Osteoblast (primary cell): Measurements from ENCODE around the gene RIPK3. TPM values are rescaled to one million over a fixed set of nuclear protein-coding genes. Genes with fewer than 3 reads are reported as not detected.

Experiments used
- DNase-seq: peaks from one replicate; pipeline ENCODE4 v3.0.0; 2011; ENCODE audit warnings: low spot score, mixed read lengths; ENCODE audit not compliant: insufficient read length; ENCODE audit errors: missing footprints
- H2AFZ ChIP-seq: 2 replicates; pipeline ENCODE4 v1.6.0; 2011; ENCODE audit warnings: mild to moderate bottlenecking, low read length
- H3K27ac ChIP-seq: 2 replicates; pipeline ENCODE4 v1.5.1; 2011; ENCODE audit warnings: mild to moderate bottlenecking, low read depth, low read length, moderate library complexity
- H3K27me3 ChIP-seq: 2 replicates; pipeline ENCODE4 v1.6.0; 2012; ENCODE audit warnings: mild to moderate bottlenecking, control low read depth, inconsistent platforms, low read length, moderate library complexity; ENCODE audit not compliant: insufficient read depth
- H3K36me3 ChIP-seq: 2 replicates; pipeline ENCODE4 v1.5.1; 2011; ENCODE audit warnings: mild to moderate bottlenecking, low read length, control low read depth, moderate library complexity; ENCODE audit not compliant: insufficient read depth
- H3K4me1 ChIP-seq: 2 replicates; pipeline ENCODE4 v1.5.1; 2011; ENCODE audit warnings: mild to moderate bottlenecking, low read length, control low read depth, moderate library complexity; ENCODE audit not compliant: insufficient read depth
- H3K4me2 ChIP-seq: 2 replicates; pipeline ENCODE4 v1.6.0; 2011; ENCODE audit warnings: mild to moderate bottlenecking, low read length; ENCODE audit not compliant: insufficient read depth
- H3K4me3 ChIP-seq: fragments of 200-600 bp; sonication (generic); 3 replicates; pipeline ENCODE4 v1.5.1; 2012; ENCODE audit warnings: mild to moderate bottlenecking, low read length, inconsistent platforms; ENCODE audit not compliant: insufficient read depth
- H3K79me2 ChIP-seq: 2 replicates; pipeline ENCODE4 v1.6.0; 2012; ENCODE audit warnings: mild to moderate bottlenecking, low read length, control low read depth, inconsistent platforms; ENCODE audit not compliant: insufficient read depth
- H3K9me3 ChIP-seq: 2 replicates; pipeline ENCODE4 v1.5.1; 2011; ENCODE audit warnings: low read depth, low read length, control low read depth
- H4K20me1 ChIP-seq: 2 replicates; pipeline ENCODE4 v1.6.0; 2012; ENCODE audit warnings: mild to moderate bottlenecking, low read length, control low read depth; ENCODE audit not compliant: insufficient read depth
- CTCF ChIP-seq: IDR thresholded peaks from 2 replicates; pipeline ENCODE4 v1.5.1; 2011; ENCODE audit warnings: mild to moderate bottlenecking, low read depth, low read length, moderate library complexity; ENCODE audit errors: extremely low read depth
- total RNA-seq: library from RNA; depleted of rRNA; stranded (reverse); fragments of >200 nt; gene quantifications from 2 replicates; pipeline ENCODE4 v1.2.3, GENCODE V29; 2012

Gene RIPK3
- total RNA-seq, 1 donor, result 11.9 TPM

- no peak for TF ChIP-seq CTCF
- Histone ChIP-seq H3K4me1 (peaks cover 8% of the 10 kb centered on the region), H3K4me2 (no peak overlapping the region), H3K9me3 (no peaks in the 10 kb centered on the region), H3K79me2 (no peaks in the 10 kb centered on the region), H3K27me3 (peaks cover 7% of the 10 kb centered on the region), H2AFZ (no peak overlapping the region), H3K4me3 (no peak overlapping the region), H3K27ac (no peak overlapping the region), H4K20me1 (peaks cover 4% of the 10 kb centered on the region), H3K36me3 (peaks cover 11% of the 10 kb centered on the region)
- DNase-seq, result no peak
Measured at GRCh38 chr14:24321212-24321975, 18.4 kb downstream of the RIPK3 start.

DNA sequence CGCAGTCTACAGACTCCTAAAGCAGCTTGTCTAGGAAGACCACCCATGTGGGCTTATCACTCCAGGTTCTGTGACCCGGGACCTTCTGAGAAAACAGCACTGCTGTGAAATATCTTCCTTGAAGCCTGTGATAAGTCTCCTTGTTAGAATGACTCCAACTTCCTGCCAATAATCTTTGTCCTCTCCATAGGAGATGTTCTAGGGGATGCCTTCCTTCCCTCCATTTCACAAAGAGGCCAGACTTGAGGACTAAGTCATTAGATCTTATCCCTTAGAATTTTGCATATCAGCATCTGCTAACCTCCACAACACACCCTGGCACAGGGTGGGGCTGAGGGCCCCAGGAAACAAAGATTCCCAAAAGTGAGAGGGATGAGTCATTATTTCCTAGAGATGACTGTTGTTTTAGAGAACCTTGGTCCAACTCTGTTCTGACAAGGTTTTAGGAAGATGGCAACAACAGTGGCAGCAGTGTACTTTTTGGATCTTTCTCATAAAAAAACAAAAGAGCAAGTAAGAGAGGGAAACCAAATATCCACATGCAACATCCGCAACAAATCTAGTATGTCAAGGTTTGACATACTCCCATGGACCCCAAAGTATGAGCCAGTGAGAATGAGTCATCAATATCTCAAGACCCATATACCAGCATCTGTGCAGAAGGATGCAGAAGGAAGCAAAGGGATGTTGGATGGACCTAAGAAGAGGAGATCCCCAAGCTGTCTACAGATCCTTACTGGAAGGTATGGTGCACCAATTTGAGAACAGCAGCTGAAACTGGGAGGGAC lies 22.5 kb downstream of the RIPK3 start:
- Histone ChIP-seq H3K9me3 (no peaks in the 10 kb centered on the region), H3K4me1 (peaks cover 8% of the 10 kb centered on the region), H3K4me3 (no peak overlapping the region), H3K36me3 (peaks cover under 1% of the 10 kb centered on the region), H3K79me2 (no peaks in the 10 kb centered on the region), H4K20me1 (no peaks in the 10 kb centered on the region), H2AFZ (no peak overlapping the region), H3K4me2 (no peak overlapping the region), H3K27ac (no peak overlapping the region), H3K27me3 (peaks cover 7% of the 10 kb centered on the region)
- TF ChIP-seq CTCF, result no peak
- DNase-seq, result peak; percentile 88

DNA sequence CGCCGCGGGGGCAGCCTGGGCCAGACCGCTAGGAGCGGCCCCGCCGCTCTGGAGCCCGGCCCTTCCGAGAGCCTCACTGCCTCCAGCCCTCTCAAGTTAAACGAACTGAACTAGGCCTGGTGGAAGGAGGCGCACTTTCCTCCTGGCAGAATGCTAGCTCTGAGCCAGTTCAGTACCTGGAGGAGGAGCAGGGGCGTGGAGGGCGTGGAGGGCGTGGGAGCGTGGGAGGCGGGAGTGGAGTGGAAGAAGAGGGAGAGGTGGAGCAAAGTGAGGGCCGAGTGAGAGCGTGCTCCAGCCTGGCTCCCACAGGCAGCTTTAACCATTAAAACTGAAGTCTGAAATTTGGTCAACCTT lies 23.2 kb downstream of the RIPK3 start:
- no peaks in the 10 kb centered on the region for H3K36me3 ChIP-seq
- no peaks in the 10 kb centered on the region for H4K20me1 ChIP-seq
- H3K9me3 ChIP-seq, result no peaks in the 10 kb centered on the region
- no peak overlapping the region for H3K4me2 ChIP-seq
- no peak overlapping the region for H3K4me3 ChIP-seq
- no peak for TF ChIP-seq CTCF
- H3K4me1 ChIP-seq, result peaks cover 14% of the 10 kb centered on the region
- no peak overlapping the region for H3K27ac ChIP-seq
- no peaks in the 10 kb centered on the region for H3K79me2 ChIP-seq
- peak; percentile 73 for DNase-seq
- H2AFZ ChIP-seq, result no peak overlapping the region
- peaks cover 7% of the 10 kb centered on the region for H3K27me3 ChIP-seq
